Natural killer cell (primary cell): ENCODE data around the gene AGRP. TPM values are rescaled to one million over a fixed set of nuclear protein-coding genes. Genes with fewer than 3 reads are reported as not detected.

ENCODE experiments used
- ATAC-seq, 3 donors: fragments of 150-1000 bp in 2 of 3; fragments of 200-7000 bp in 1 of 3; cut with Tn5 transposase; 1 replicate in 1 of 3; 2 replicates in 2 of 3; pipeline ENCODE4 v1.10.0; 2021; ENCODE audit warnings: mild to moderate bottlenecking in 2 of 3, moderate library complexity in 2 of 3
- DNase-seq, 2 donors: peaks; one replicate each; pipeline versions ENCODE4 v3.0.0 to v3.0.0-alpha.2; 2013 to 2021; ENCODE audit warnings: mixed read lengths in 1 of 2
- H3K27ac ChIP-seq: one replicate; pipeline ENCODE4 v1.5.1; 2013; ENCODE audit warnings: mild to moderate bottlenecking, low read length
- H3K27me3 ChIP-seq: one replicate; pipeline ENCODE4 v1.6.1; 2013; ENCODE audit warnings: low read length; ENCODE audit not compliant: control insufficient read depth, insufficient read depth
- H3K36me3 ChIP-seq: one replicate; pipeline ENCODE4 v1.6.1; 2013; ENCODE audit warnings: low read length; ENCODE audit not compliant: control insufficient read depth, insufficient read depth
- H3K4me1 ChIP-seq: one replicate; pipeline ENCODE4 v1.6.1; 2013; ENCODE audit warnings: low read length; ENCODE audit not compliant: control insufficient read depth, insufficient read depth
- H3K4me3 ChIP-seq: one replicate; pipeline ENCODE4 v1.5.1; 2013; ENCODE audit warnings: low read length
- H3K9me3 ChIP-seq: one replicate; pipeline ENCODE4 v1.6.1; 2013; ENCODE audit warnings: low read length; ENCODE audit not compliant: control insufficient read depth, insufficient read depth
- H3K27ac Mint-ChIP-seq, 2 donors: one replicate each; pipeline ENCODE4 v1.8.0; 2022; ENCODE audit warnings: mild to moderate bottlenecking in 2 of 2, mixed read lengths in 2 of 2, moderate library complexity in 1 of 2
- H3K27me3 Mint-ChIP-seq, 2 donors: one replicate each; pipeline ENCODE4 v1.8.0; 2022; ENCODE audit warnings: low read depth in 2 of 2, mixed read lengths in 2 of 2
- H3K36me3 Mint-ChIP-seq: one replicate; pipeline ENCODE4 v1.8.0; 2022; ENCODE audit warnings: mixed read lengths
- H3K4me1 Mint-ChIP-seq, 2 donors: one replicate each; pipeline ENCODE4 v1.8.0; 2022; ENCODE audit warnings: mixed read lengths in 2 of 2
- H3K4me3 Mint-ChIP-seq: one replicate; pipeline ENCODE4 v1.8.0; 2022; ENCODE audit warnings: mild to moderate bottlenecking, moderate library complexity, mixed read lengths
- H3K9me3 Mint-ChIP-seq, 2 donors: one replicate each; pipeline ENCODE4 v1.8.0; 2022; ENCODE audit warnings: mixed read lengths in 2 of 2
- WGBS: methylation state at CpG from one replicate; pipeline ENCODE4 v1.1.7; 2013; ENCODE audit warnings: missing lambda C conversion rate; ENCODE audit not compliant: insufficient coverage; 5-methylcytosine and 5-hydroxymethylcytosine counted together
- intact Hi-C: fragments of 100-400 bp; cut with micrococcal nuclease; formaldehyde crosslinking; loops from one replicate; pipeline ENCODE4 v1.14.2; 2022
- total RNA-seq, 4 donors: library from RNA; stranded (reverse); fragments of 120-200 nt in 1 of 4; gene quantifications; one replicate each; pipeline versions ENCODE4 v1.2.3 to v1.2.4, GENCODE V29; 2013 to 2022
- TF ChIP-seq, protein P1 (sequence below): fragments of 200-600 bp; IDR thresholded peaks from one replicate; pipeline ENCODE4 v1.8.0; 2022; ENCODE audit warnings: antibody characterized with exemption

Gene AGRP
- total RNA-seq, 3 donors from 2014 or later (not counting 1 experiment from before 2014, with no cell fraction given), result 0.50 TPM; not detected in 2

DNA sequence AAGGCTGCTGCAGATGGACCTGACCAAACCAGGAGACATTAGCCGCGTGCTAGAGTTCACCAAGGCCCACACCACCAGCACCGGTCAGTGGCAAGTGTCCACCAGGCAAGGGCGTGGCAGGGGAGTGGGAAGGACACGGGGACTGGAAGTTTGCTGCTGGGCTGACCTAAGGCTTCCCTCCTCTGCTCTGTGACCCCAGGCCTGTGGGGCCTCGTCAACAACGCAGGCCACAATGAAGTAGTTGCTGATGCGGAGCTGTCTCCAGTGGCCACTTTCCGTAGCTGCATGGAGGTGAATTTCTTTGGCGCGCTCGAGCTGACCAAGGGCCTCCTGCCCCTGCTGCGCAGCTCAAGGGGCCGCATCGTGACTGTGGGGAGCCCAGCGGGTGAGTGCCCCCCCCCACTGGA, 47.6 kb downstream of the AGRP start:
- Mint-ChIP-seq H3K4me1 (peaks cover 0 to 22% of the 10 kb centered on the region in 2 donors), H3K4me3 (no peak overlapping the region), H3K27ac (no peak overlapping the region), H3K27me3 (peaks cover 0 to 9% of the 10 kb centered on the region in 2 donors), H3K36me3 (no peaks in the 10 kb centered on the region), H3K9me3 (no peaks in the 10 kb centered on the region)
- DNase-seq (no peak), ATAC-seq (no peak)
- WGBS, result 93% methylated on average over 16 of the region's 16 CpGs
- peaks cover 30% of the 10 kb centered on the region for H3K4me1 ChIP-seq
- H3K9me3 ChIP-seq, result no peaks in the 10 kb centered on the region
- peaks cover 18% of the 10 kb centered on the region for H3K36me3 ChIP-seq
- TF ChIP-seq, protein P1, sequence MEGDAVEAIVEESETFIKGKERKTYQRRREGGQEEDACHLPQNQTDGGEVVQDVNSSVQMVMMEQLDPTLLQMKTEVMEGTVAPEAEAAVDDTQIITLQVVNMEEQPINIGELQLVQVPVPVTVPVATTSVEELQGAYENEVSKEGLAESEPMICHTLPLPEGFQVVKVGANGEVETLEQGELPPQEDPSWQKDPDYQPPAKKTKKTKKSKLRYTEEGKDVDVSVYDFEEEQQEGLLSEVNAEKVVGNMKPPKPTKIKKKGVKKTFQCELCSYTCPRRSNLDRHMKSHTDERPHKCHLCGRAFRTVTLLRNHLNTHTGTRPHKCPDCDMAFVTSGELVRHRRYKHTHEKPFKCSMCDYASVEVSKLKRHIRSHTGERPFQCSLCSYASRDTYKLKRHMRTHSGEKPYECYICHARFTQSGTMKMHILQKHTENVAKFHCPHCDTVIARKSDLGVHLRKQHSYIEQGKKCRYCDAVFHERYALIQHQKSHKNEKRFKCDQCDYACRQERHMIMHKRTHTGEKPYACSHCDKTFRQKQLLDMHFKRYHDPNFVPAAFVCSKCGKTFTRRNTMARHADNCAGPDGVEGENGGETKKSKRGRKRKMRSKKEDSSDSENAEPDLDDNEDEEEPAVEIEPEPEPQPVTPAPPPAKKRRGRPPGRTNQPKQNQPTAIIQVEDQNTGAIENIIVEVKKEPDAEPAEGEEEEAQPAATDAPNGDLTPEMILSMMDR, result no peak
- no peak overlapping the region for H3K4me3 ChIP-seq
- intact Hi-C loops, result no loop called here
- H3K27me3 ChIP-seq, result peaks cover 6% of the 10 kb centered on the region
- no peak overlapping the region for H3K27ac ChIP-seq

DNA sequence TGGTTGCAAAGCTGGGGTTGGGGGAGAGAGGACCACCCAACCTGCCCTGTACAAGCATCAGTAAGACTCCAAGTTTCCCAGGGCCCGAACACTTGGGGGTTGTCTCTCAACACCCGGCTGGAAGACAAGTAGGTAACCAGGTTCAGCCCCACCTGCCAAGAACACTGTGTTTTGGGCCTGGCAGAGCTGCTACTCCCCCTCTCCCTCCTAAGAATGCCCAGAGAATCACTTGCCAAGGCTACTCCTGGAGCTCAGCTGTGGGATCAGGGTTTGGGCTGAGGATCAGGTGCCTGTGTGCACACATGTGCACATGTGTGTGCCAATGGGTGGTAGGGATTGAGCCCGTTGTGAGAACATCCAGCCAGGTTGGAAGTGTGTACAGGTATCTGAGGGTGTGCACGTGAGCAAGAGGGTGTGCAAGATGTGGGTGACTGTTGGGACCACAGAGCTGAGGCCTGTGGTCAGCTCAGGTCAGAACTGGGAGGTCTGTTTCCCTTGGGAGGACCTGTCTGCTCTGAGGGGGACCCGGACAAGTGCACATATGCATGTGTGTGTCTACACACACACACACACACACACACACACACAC, 50.1 kb downstream of the AGRP start:
- Histone ChIP-seq H3K27ac (no peak overlapping the region), H3K9me3 (no peaks in the 10 kb centered on the region), H3K36me3 (peaks cover 10% of the 10 kb centered on the region), H3K4me1 (peaks cover 32% of the 10 kb centered on the region), H3K27me3 (peaks cover 26% of the 10 kb centered on the region), H3K4me3 (no peak overlapping the region)
- Mint-ChIP-seq H3K9me3 (no peaks in the 10 kb centered on the region), H3K27ac (no peak overlapping the region), H3K4me1 (peaks cover 5 to 20% of the 10 kb centered on the region in 2 donors), H3K27me3 (peaks cover 13 to 26% of the 10 kb centered on the region in 2 donors), H3K36me3 (no peaks in the 10 kb centered on the region), H3K4me3 (no peak overlapping the region)
- intact Hi-C loops, result no loop called here
- 79% methylated on average over 5 of the region's 5 CpGs for WGBS
- TF ChIP-seq, protein P1, result no peak
- ATAC-seq, result no peak
- DNase-seq, result no peak

Other genes with a start within 250 kb of the AGRP start
- gene FHOD1, start 236.1 kb downstream of the AGRP start, total RNA-seq, result 10 to 100 TPM; 79.3 to 96.8 (median 89.2) TPM
- 1 to 10 TPM; 1.2 to 2.6 (median 1.6) TPM for gene SLC9A5, start 234.6 kb downstream of the AGRP start, total RNA-seq
- 10 to 100 TPM in 1 of 3 donors, 1 to 10 TPM in 2; 6.8 to 14.7 (median 8.5) TPM for gene PLEKHG4, start 204.0 kb downstream of the AGRP start, total RNA-seq
- gene KCTD19, start 156.8 kb downstream of the AGRP start, total RNA-seq, result not detected
- not detected for gene LRRC36, start 156.7 kb downstream of the AGRP start, total RNA-seq
- gene TPPP3, start 90.0 kb downstream of the AGRP start, total RNA-seq, result 1 to 10 TPM in 2 of 3 donors, under 1 TPM in 1; 0.66 to 3.0 (median 1.4) TPM
- 1 to 10 TPM in 2 of 3 donors, under 1 TPM in 1; 0.88 to 2.5 (median 1.8) TPM for gene ZDHHC1, start 67.1 kb downstream of the AGRP start, total RNA-seq
- gene HSD11B2, start 52.4 kb downstream of the AGRP start, total RNA-seq, result not detected
- gene ATP6V0D1, start 2.4 kb downstream of the AGRP start, total RNA-seq, result 10 to 100 TPM; 76.0 to 84.9 (median 83.3) TPM
- 100 to 1,000 TPM in 1 of 3 donors, 10 to 100 TPM in 2; 68.2 to 118 (median 74.8) TPM for gene RIPOR1, start 45.3 kb upstream of the AGRP start, total RNA-seq
- 10 to 100 TPM; 61.4 to 76.7 (median 63.6) TPM for gene CTCF, start 79.0 kb upstream of the AGRP start, total RNA-seq
- gene CARMIL2, start 161.6 kb upstream of the AGRP start, total RNA-seq, result 10 to 100 TPM; 46.4 to 64.0 (median 61.5) TPM
- 10 to 100 TPM; 34.4 to 58.0 (median 43.2) TPM for gene ACD, start 176.7 kb upstream of the AGRP start, total RNA-seq
- gene PARD6A, start 177.4 kb upstream of the AGRP start, total RNA-seq, result 1 to 10 TPM; 3.1 to 4.4 (median 3.3) TPM
- gene ENKD1, start 183.2 kb upstream of the AGRP start, total RNA-seq, result 1 to 10 TPM; 3.4 to 4.2 (median 3.7) TPM
- gene C16orf86, start 183.3 kb upstream of the AGRP start, total RNA-seq, result 1 to 10 TPM; 3.5 to 4.4 (median 3.6) TPM
- 10 to 100 TPM in 1 of 3 donors, 1 to 10 TPM in 2; 6.5 to 10.9 (median 8.3) TPM for gene GFOD2, start 235.8 kb upstream of the AGRP start, total RNA-seq